Upper lobe of left lung (tissue), 6 donors: ENCODE data around the gene PTPN13. TPM values are rescaled to one million over a fixed set of nuclear protein-coding genes. Genes with fewer than 3 reads are reported as not detected.
A peak's percentile ranks its signal among the peaks of the same experiment; 100 is the strongest.

ENCODE experiments used
- ATAC-seq, 2 donors: fragments of 200-7000 bp; cut with Tn5 transposase; one replicate each; pipeline ENCODE4 v1.9.1; 2022; ENCODE audit warnings: mild to moderate bottlenecking in 2 of 2, moderate library complexity in 2 of 2; ENCODE audit not compliant: low FRiP score in 2 of 2
- DNase-seq, 2 donors: peaks; one replicate each; pipeline ENCODE4 v3.0.0-alpha.2; 2019 to 2020
- H3K27ac ChIP-seq, 4 donors: fragments of 200-600 bp; sonication (generic); one replicate each; pipeline ENCODE4 v1.5.1; 2016 to 2019
- H3K27me3 ChIP-seq, 4 donors: fragments of 200-600 bp; sonication (generic); one replicate each; pipeline ENCODE4 v1.5.1; 2017 to 2019
- H3K36me3 ChIP-seq, 4 donors: fragments of 200-600 bp; sonication (generic); one replicate each; pipeline ENCODE4 v1.5.1; 2016 to 2019
- H3K4me1 ChIP-seq, 4 donors: fragments of 200-600 bp; sonication (generic); one replicate each; pipeline ENCODE4 v1.5.1; 2018 to 2019
- H3K4me3 ChIP-seq, 4 donors: fragments of 200-600 bp; sonication (generic); one replicate each; pipeline ENCODE4 v1.5.1; 2017 to 2019; ENCODE audit warnings: mild to moderate bottlenecking in 2 of 4, moderate library complexity in 1 of 4
- H3K9me3 ChIP-seq, 4 donors: fragments of 200-600 bp; sonication (generic); one replicate each; pipeline ENCODE4 v1.5.1; 2018 to 2019
- CTCF ChIP-seq, 6 experiments: fragments of 450-650 bp in 4 of 6; fragments of 200-600 bp in 2 of 6; sonication (generic) in 2 of 6; IDR thresholded peaks; one replicate each; pipeline ENCODE4 v1.5.1; 2016 to 2019; ENCODE audit warnings: antibody characterized with exemption in 6 of 6
- EP300 ChIP-seq, 4 donors: sonication (generic); formaldehyde crosslinking; IDR thresholded peaks; one replicate each; pipeline ENCODE4 v1.5.1; 2017; ENCODE audit warnings: antibody characterized with exemption in 4 of 4, control low read depth in 2 of 4
- POLR2A ChIP-seq, 4 donors: fragments of 450-650 bp; IDR thresholded peaks; one replicate each; pipeline ENCODE4 v1.5.1; 2016 to 2017; ENCODE audit warnings: antibody characterized with exemption in 4 of 4, mild to moderate bottlenecking in 2 of 4
- POLR2AphosphoS5 ChIP-seq, 2 donors: sonication (generic); formaldehyde crosslinking; IDR thresholded peaks; one replicate each; pipeline ENCODE4 v1.5.1; 2017; ENCODE audit warnings: antibody characterized with exemption in 2 of 2
- WGBS, 2 donors: methylation state at CpG; one replicate each; pipeline ENCODE4 v1.1.5; 2017 to 2018; 5-methylcytosine and 5-hydroxymethylcytosine counted together
- total RNA-seq, 6 donors: library from RNA; depleted of rRNA in 4 of 6; stranded (reverse); fragments of >200 nt in 4 of 6; gene quantifications; one replicate each; pipeline versions ENCODE4 v1.1.0 to v1.2.1, GENCODE V29; 2016 to 2021
- donor health status: DM: no; HTN: no; CAD: no; lungs with moderate emphysema.
- donor health status: DM: no; HTN: yes; CAD: no; lungs with severe emphysema.

Gene PTPN13
- total RNA-seq, 6 donors from 2014 or later = 50.1 to 163 (median 96.7) TPM

DNA sequence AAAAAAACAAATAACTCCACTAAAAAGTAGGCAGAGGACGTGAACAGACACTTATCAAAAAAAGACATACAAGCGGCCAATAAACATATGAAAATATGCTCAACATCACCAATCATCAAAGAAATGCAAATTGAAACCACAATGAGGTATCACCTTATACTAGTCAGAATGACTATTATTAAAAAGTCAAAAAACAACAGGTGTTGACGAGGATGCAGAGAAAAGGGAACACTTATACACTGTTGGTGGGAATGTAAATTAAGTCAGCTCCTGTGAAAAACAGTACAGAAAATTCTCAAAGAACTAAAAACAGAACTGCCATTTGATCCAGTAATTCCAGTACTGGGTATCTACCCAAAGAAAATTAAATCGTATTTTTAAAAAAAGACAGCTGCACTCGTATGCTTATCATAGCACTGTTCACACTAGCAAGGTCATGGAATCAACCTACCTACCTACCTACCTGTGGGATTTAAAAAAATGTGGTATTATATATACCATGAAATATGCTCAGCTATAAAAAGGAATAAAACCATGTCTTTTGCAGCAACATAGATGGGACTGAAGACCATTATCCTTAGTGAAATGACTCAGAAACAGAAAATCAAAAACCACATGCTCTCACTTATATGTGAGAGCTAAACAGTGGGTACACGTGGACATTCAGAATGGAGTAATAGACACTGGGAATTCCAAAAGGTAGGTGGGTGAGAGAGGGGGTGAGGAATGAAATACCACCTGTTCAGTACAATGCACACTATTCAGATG is 24.8 kb upstream of the PTPN13 start:
- H3K27me3 ChIP-seq = no peaks in the 10 kb centered on the region
- H3K4me1 ChIP-seq = peaks cover 0 to 2% (median 0%) of the 10 kb centered on the region in 4 donors
- H3K36me3 ChIP-seq = no peaks in the 10 kb centered on the region
- ATAC-seq (no peak), DNase-seq (no peak)
- no peak overlapping the region for H3K4me3 ChIP-seq
- no peaks in the 10 kb centered on the region for H3K9me3 ChIP-seq
- no peak overlapping the region for H3K27ac ChIP-seq
- TF ChIP-seq CTCF (IDR thresholded peaks at IDR 0.05) = no peak
- no peak for TF ChIP-seq POLR2AphosphoS5 (IDR thresholded peaks at IDR 0.05)
- no peak for TF ChIP-seq POLR2A (IDR thresholded peaks at IDR 0.05)
- WGBS, 2 donors = 75 to 81% methylated on average over 6 of the region's 6 CpGs

GRCh38 chr4:86579941-86580340 is 14.2 kb upstream of the PTPN13 start:
- ATAC-seq (no peak), DNase-seq (no peak)
- Histone ChIP-seq H3K27me3 (no peaks in the 10 kb centered on the region), H3K9me3 (no peaks in the 10 kb centered on the region), H3K4me3 (no peak overlapping the region), H3K4me1 (peaks cover 0 to 4% (median 0%) of the 10 kb centered on the region in 4 donors), H3K36me3 (no peaks in the 10 kb centered on the region), H3K27ac (no peak overlapping the region)
- WGBS, 2 donors = 77 to 78% methylated on average over 6 of the region's 6 CpGs
- TF ChIP-seq CTCF (IDR thresholded peaks at IDR 0.05) (no peak), POLR2A (IDR thresholded peaks at IDR 0.05) (no peak), EP300 (IDR thresholded peaks at IDR 0.05) (no peak), POLR2AphosphoS5 (IDR thresholded peaks at IDR 0.05) (no peak)

DNA sequence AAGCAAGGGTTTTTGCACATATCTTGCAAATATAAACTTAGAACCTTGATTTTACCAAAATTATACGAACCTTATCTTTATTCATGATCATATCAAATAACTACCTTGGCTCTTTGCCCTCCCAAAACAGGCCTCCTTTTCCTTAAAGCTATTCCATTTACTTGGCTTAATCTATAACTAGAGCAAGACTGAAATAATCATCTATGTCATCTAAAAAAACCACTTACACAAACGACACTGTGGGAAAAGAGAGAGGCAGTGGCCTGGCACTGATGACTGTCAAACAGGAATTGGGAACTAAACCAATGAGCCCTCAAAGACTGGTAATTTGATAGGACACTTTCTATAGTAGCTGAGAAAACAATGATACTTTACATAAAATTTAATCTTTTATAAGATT is 11.7 kb upstream of the PTPN13 start:
- Histone ChIP-seq H3K36me3 (no peaks in the 10 kb centered on the region), H3K27me3 (no peaks in the 10 kb centered on the region), H3K4me1 (peaks cover 0 to 4% (median under 1%) of the 10 kb centered on the region in 4 donors), H3K27ac (no peak overlapping the region), H3K4me3 (peak overlapping the region in 2 of 4 donors; percentile 23 to 24), H3K9me3 (no peaks in the 10 kb centered on the region)
- no peak for DNase-seq
- TF ChIP-seq CTCF (IDR thresholded peaks at IDR 0.05) (no peak), POLR2AphosphoS5 (IDR thresholded peaks at IDR 0.05) (no peak), EP300 (IDR thresholded peaks at IDR 0.05) (no peak), POLR2A (IDR thresholded peaks at IDR 0.05) (no peak)
- ATAC-seq = no peak
- 26 to 32% methylated on average over 2 of the region's 2 CpGs for WGBS, 2 donors

- Histone ChIP-seq H3K27ac (peak overlapping the region in 2 of 4 donors; percentile 13 to 37), H3K4me3 (no peak overlapping the region), H3K4me1 (peaks cover 0 to 3% (median 0%) of the 10 kb centered on the region in 4 donors), H3K27me3 (no peaks in the 10 kb centered on the region), H3K36me3 (no peaks in the 10 kb centered on the region), H3K9me3 (no peaks in the 10 kb centered on the region)
- TF ChIP-seq EP300 (IDR thresholded peaks at IDR 0.05) (no peak), POLR2AphosphoS5 (IDR thresholded peaks at IDR 0.05) (no peak), POLR2A (IDR thresholded peaks at IDR 0.05) (no peak), CTCF (IDR thresholded peaks at IDR 0.05) (no peak)
- WGBS, 2 donors = 42 to 58% methylated on average over 4 of the region's 4 CpGs
- peak; percentile 53 to 88 for ATAC-seq
- DNase-seq = no peak
Measured at GRCh38 chr4:86586160-86586572, 7.9 kb upstream of the PTPN13 start.
